ENCODE results near the gene RXRA.
A peak's percentile ranks its signal among the peaks of the same experiment; 100 is the strongest.

RXRA gene

DNA sequence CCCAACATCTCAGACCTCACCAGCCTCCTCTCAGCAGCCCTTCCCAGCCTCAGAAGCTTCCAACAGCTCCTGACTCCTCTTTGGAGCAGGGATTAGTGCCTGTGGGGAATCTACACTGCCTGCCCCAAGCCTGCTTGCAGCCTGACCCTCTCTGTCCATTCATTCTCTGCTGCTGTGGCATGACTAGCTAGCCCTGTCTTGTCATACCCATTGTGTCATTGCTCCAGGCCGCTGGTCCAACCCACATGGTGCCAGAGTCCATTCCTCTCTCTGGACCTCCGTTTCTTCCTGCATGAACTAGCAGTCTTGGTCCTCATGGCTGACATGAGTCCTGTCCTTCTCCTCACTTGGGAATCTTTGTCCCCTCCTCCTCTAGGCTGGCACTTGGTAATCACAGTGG is 12.8 kb upstream of the RXRA start:
- DNase-seq = no peak

DNA sequence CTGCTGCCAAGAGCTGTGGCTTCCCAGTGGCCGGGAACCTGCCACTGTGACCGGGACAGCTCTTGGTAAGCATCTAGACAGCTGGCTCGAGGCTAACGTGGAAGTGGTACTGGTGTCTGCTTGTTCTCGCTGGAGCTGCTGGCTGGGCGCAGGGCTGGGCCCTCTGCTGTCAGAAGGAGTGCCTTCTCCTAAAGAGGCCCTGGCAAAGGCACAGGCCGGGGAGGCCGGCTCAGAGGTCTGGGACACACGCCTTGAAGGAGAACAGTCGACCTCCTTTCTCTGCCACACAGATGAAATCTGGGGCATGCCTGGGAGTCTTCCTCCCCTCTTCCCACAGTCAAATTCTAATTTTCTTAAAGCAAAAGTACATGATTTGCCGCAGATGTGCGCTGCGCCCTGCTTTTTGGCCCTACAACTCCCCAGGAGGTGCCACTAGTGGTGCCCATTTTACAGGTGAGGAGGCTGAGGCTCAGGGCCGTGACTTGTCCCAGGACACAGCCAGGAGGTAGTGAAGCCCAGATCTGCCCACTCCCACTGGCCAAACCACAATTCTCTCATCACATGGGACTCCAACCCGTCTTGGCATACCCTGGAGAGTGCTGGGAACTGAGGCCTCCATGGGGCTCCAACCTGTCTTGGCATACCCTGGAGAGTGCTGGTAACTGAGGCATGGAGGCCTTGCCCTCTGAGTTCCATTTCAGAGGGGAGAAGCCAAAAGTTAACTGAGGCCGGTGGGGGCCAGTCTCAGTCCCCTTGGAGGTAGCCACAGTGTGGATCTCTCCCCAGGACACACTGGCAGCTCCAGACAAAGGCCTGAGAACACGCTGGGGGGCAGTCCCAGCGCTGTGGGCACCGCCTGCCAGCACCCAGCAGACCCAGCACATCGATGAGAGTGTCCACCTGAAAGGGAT is 12.0 kb upstream of the RXRA start:
- no peak for DNase-seq

DNA sequence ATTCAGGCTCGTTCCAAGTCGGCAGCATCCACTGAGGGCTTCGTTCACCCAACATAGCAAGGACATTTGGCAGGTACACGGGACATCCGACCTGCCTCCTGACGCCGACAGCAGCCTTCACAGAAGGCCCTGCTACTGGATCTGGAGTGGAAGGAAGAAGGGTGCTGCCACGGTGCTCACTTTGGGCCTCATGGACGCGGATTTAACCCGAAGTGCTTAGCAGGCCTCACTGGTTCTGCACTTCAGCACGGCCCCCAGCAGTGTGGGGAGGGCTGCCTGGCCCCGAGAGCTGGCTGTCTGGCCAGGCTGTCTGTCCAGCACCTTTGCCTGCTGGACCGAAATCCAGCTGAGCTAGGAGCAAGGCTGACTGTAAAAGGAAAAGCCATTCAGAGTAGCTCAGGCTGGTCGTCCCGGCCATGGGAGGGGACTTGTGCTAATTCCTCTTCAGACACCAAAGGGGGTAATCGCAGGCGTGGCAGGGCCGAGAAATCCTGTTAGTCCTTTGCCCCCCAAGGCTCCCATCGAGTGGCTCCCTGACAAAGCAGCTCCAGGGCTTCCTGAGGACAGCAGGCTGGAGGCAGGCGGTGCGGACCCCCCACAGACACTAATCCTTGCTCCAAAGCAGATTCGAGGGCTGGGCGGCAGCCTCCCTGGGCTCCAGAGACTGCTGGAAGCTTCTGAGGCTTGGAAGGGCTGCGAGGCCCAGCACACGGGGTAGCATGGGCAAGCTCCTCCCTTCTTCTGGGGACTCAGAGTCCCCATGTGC is 11.1 kb upstream of the RXRA start:
- no peak for DNase-seq

DNA sequence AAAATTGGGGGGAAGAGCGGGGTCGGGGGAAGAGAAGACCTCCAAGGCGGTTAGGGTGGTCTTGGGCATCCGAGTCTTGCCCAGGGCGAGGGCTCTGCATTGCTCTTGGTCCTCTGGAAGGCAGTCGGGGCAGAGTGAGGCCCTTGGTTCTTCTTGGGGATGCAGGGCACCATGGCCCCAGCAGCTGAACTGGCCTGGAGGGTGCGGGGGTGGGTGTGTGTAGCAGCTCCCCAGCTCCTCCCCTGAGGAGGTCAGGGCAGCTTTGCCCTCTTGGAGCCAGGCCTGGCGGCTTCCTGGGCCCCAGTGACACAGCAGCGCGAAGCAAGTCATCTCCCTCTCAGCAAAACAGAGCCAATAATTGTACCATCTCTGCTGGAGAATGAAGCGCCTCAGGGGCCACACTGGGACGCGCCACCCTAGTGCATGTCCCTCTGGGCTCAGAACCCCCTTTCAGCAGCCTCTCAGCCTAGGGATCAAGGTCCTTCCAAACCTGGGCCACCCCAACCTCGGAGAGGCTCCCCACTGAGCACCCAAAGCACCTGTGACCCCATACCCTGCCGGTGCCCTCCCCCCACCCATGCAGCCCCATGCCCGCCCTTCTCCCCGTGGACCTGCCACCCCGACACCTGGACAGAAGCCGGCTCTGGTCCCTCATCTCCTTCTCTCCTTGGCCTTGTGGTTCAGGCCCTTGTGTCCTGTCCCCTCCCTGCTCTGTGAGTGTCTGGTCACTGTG is 10.4 kb upstream of the RXRA start:
- no peak for DNase-seq

DNA sequence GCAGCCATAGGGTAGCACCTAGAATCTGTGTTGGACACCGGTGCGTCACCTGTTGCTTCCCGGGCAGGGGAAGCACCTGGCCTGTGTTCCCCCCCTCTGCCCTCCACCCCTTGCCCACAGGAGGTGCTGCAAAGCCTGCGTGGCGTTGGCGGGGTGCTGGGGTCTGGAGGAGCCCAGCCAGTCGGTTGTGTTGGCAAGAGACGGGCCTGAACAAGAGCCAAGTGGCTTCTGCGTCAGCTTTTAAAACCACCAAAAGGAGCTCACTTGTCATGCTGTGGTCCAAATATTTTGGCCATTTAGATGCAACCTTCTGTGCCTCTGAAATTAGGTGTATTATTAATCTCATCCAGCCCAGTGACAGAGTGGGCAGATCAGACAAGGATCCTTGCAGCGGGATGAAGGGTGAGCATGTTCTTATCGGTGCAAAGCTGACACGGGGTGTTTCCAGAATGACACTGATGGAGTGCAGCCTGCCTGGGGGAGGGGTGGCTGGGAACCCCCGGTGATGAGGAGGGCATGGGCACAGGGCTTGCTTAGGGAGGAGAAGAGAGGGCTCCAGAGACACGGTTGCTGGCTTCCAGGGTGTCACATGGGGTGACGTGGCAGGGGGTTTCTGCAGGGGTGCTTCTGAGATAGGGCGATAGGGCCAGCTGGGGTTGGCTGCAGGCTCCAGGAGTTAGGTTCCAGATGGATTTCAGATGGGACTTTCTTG is 9.7 kb upstream of the RXRA start:
- no peak for DNase-seq

DNA sequence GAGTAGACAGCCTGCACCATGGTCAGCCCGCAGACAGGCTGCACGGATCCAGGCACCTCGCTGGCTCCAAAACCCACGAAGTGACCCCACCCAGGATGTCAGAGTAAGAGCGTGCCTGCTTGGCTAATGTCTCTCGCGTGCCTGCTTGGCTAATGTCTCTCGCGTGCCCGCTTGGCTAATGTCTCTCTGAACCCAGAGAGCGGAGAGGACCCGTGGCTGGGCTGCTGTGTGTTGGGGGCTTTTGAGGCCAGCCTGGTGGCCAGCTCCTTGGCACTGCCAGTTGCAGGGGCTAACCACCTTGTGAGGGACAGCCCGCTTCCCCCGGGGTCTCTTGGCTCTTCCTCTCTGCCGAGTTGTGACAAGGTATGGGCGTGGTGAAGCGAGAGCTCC is 8.9 kb upstream of the RXRA start:
- no peak for DNase-seq

DNA sequence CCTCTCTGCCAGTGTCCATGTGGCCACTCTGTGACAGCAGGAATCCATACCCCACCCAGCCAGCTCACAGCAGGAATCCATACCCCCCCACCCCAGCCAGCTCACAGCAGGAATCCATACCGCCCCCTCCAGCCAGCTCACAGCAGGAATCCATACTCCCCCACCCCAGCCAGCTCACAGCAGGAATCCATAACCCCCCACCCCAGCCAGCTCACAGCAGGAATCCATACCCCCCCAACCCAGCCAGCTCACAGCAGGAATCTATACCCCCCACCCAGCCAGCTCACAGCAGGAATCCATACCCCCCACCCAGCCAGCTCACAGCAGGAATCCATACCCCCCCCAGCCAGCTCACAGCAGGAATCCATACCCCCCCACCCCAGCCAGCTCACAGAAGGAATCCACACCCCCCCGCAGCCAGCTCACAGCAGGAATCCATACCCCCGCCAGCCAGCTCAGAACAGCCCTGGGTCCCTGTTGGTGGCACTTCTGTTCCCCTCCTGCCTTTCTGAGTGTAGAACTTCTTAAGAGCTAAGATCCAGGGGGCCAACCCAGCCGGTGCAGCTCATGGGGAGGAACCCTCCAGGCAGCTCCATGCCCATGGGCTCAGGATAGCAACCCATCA is 8.4 kb upstream of the RXRA start:
- DNase-seq = no peak

DNA sequence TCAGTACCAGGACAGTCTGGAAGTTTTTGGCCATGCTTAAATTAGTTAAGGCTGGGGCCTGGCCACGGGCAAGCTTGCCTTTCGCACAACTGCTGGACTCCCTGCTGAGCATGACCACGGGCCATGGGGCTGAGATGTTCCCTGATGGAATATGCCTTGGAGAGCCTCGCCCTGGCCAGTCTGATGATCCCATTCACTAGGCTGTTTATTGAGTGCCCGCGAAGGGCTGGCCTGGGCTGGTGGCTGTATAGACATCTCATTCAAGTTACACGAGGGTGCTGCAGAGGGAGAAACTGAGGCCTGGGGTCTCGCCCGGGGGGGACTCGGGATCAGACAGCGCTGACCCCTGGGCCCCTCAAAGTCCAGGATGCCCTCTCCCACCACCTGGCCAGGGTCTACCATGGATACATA is 7.8 kb upstream of the RXRA start:
- DNase-seq = no peak

DNA sequence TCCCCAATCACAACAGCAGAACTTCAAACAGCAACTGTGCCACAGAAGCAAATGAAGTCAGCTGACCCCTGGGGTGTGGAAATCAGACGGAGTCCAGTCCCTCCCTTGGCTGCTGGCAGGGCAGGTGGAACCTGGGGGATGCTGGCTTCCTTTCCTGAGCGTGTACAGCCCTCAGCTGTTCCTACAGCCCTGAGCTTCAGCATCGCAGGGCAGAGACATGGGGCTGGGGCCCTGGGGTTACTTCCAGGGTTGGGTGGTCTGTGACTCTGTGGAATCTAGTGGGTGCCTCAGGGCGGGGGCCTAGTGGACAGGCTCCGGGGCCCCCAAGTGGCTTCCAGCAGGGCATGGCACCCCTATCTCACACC is 7.3 kb upstream of the RXRA start:
- no peak for DNase-seq

DNA sequence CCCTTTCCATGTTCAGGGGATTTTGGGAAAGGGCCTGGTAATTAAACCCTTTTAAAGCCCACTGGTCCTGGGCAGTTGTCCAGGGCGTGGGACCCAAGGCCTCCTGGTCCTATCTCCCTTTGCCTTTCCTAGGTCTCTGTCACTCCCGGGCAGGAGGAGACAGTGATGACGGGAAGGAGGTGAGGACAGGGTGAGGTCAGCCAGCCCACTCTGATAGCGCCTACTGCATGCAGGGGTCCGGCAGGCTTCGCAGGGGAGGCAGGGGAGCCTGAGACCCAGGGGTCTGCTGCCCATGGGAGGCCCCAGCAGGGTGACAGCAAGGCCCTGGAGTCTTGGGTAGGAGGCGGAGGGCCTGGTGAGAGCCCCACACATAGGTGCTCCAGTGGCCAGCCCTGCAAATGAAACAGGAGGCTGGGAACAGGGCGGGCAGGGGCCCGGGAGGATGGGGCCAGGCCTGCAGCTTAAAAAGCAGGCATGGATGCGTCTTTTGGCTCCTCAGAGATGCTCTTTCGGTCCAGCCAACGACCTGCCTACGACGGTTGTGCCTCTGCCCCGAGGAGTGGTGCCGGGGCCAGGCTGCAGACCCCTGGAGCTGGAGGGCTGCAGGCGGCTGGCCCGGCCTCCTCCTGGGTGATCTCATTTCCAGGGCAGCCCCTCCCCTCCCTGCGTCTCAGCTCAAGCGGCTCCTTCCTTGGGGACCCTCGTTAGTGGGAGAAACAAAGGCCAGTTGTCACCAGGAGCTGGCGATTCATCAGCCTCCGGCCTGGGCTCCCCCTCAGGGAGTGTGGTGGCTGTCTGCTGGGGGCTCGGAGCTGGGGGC is 6.7 kb upstream of the RXRA start:
- no peak for DNase-seq

DNA sequence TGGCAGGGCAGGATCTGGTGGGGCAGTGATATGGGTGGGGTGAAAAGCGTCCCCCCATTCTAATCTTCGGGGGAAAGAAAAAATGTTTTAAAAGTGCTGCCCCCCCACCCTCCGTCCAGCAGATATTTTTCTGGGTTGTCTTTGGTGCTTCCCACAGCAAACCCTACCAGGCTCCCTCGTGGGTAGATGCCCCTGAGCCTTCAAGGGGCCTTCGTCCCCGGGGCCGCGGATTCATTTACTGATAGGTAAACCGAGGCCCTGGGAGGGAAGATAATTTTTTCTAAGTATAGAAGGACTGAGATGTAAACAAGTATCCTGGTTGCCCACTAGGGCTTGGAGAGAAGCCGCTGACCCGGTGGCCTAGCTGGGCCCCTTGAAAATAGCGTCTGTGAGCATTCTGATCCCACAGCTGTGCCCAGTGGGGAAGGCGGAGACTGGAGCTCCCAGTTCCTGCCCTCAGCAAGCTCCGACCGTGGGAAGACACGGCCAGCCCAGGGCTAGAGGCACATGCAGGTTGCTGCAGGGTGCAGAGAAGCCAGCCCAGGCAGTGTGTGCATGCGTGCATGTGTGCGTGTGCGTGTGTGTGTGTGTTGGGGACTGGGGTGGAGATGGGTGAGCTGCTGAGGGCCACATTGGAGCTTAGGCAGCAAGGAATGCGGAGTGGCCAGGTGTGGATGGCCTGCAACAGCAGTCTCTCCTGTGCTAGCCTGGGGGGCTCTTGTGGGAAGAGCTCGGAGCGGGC is 6.0 kb upstream of the RXRA start:
- DNase-seq = no peak

DNA sequence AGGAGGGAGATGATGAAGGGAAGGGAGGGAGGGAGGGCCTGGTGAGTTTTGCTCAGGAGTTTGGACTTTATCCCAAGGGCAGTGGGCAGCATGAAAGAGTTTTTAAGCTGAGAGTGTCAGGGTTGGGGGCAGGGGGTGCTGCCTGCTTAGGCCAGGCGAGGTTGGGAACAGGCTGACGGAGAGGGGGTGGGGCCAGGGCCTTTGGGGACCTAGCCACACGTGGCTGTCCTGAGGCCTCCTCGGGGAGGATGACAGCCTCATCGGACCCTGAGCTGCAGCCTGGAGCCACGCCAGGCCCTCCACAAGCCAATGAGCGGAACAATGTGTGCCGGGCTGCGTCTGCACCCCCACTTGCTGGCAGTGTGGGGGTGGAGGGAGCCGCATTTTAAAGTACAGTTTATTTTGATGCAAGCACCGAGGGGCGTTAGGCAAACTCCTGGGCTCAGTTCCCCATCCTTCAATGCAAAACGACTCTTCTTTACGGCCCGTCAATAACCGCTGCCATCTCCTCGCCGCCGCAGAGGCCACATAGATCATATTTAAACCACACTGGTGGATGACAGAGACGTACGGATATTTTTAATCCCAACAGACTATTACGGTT is 5.3 kb upstream of the RXRA start:
- no peak for DNase-seq

DNA sequence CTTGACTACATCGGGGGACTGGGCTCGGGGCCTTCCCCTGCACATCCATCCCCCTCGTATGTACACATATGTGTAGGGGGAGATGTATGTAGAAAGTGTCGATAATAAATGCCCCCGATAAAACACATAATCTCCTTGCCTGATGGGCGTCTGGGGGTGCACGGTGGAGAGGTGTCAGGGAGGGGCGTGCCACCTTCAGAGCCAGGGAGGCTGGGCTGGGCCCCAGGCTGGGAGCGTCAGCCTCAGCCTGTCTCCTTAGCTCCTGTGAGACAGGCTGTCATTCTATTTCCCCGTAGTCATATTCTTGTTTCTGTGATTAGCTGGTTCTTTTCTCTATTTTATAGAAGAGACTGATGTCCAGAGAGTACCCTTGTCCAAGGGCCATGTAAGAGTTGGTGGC is 4.7 kb upstream of the RXRA start:
- DNase-seq = no peak

DNA sequence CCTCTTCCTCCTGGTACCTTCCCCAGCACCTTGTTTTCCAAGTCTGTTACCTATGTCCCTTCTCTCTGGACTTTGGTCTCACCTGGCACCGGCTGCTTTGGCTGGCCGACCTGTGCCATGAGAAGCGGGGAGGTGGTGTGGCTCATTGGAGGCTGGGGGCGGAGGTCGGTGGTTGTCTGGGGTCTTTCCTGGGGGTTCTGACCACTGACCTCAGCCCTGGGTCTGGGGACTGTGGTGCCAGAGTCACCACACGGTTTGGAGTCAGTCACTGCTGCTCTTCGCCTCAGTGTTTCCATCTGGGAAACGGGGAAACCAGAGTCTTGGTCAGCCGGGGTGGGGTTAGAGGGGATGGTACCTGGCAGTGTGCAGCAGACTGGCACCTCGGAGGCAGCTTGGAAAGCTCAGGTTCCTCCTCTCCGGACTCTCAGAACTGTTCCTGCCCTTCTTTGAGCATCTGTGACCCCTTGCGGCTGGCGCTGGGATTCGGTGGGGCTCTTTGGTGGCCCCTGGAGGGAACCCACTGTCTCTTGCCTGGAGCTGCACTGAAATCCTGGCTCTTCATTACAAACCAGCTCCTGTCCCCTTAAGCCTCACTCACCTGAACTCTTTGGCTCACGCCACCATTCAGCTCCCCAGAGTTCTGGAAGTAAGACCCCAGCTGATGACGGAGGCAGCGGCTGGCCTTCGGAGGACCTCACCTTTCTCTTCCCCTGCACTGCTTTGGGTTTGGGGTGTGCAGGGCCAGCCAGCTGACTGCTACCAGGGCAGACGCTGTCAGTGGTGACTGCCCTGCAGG is 4.1 kb upstream of the RXRA start:
- no peak for DNase-seq

DNA sequence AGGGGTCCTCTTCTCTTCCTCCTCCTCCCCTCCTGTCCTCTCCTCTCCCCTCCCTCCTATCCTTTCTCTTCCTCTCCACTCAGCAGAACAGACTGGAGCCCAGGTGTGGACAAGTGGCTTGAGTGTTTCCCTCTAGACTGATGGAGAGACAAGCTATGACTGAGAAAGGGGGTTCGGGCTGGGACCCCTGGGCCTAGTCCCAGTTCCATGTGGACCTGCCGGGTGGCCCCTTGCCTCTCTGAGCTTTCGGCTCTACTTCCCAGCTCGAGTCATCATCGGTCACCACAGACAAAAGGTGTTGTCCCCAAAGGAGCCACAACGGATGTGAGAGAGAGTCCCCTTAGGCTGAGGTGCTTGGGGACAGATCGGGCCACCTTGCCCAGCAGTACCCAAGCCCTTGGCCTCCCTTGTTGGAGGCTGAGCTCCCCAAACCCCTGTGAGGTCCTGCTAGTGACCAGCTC is 3.4 kb upstream of the RXRA start:
- no peak for DNase-seq

DNA sequence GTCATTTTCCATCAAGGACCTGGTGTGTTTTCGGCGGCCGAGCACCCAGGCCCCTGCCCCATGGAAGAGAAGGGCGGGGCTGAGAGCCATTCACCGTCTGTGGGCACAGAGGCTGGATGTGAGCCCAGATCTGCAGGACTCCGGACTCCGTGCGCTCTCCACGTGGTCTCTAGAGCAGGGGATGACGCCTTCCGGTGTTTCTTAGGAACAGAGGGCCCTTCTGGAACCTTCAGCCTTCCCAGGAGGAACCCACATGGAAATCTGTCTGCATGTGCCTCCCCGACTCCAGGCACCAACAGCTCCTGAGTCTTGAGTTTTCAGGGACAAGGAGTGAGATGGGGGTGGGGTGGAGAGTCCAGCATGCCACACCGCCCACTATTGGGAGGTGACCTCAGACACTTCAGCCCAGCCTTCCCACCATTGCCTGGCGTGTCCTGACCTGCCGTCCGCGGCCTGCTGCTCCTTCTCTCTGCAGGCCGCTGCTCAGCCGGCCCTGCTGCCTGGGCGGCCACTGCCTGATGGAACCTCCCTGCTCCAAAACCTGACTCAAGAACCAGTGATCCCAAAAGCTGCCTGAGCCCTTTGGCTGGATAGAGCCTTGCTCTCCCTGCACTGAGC is 2.4 kb upstream of the RXRA start:
- DNase-seq = peak; percentile 38 to 58

DNA sequence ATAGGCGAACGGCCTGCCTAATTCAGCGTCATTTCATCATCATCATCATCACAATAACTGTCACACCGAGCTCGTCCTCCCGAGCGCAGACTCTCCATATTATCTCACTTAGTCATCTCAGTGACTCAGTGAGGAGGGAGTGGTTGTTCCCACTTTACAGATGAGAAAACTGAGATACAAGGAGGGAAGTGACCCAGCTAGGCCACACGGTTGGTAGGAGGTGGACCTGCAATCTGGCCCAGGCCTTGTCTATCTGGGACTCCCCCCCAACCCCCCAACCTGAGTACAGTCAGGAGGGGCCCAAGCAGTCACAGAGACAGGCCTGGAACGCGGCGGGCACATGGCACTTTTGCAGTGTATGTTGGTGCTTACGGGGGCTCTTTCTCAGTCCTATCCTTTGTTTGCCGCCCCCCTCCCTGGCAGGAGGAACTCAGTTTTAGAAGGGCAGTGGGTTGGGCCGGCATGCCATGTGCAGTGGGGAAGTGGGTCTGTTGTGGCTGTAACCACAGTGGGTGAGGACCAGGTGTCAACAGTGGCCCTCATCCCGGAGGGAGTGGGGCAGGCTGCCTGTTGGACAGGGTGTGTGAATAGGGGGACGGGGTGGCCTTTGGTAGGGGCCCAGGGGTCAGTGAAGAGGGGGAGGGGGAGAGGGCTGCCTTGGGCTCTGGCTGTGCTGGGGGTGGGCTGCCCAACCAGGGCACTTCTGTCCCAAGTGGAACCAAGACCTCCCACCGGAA is 1.7 kb upstream of the RXRA start:
- DNase-seq = no peak

Measured in hippocampal formation (tissue), 2 donors.